Measurements from ENCODE around the gene CCDC6.

- TF ChIP-seq CTCF (IDR thresholded peaks at IDR 0.05) (no peak), POLR2A (IDR thresholded peaks at IDR 0.05) (no peak)
Observed at GRCh38 chr10:59945991-59946390, 39.6 kb upstream of the CCDC6 start.

Data from lower leg skin (tissue), 3 donors.